HEK293T (cell line): ENCODE measurements around the gene DCHS2.

Experiments used
- CTCF ChIA-PET: fragments of 350-600 bp; formaldehyde crosslinking; extraction: SDS; loops from one replicate; lab custom pipeline; 2021; ENCODE audit warnings: antibody characterized with exemption, inconsistent platforms; lab: Yijun Ruan, JAX
- POLR2A ChIA-PET: fragments of 350-600 bp; formaldehyde crosslinking; extraction: SDS; loops from one replicate; lab custom pipeline; 2020; ENCODE audit warnings: antibody characterized with exemption, inconsistent platforms; lab: Yijun Ruan, JAX
- DNase-seq: peaks from one replicate; pipeline ENCODE4 v3.0.0; 2012; ENCODE audit warnings: mixed read lengths; ENCODE audit errors: extremely low spot score
- ARNT ChIP-seq: fragments of 450-650 bp; IDR thresholded peaks from 2 replicates; pipeline ENCODE4 v1.6.1; 2017; ENCODE audit warnings: mild to moderate bottlenecking
- BHLHE40 ChIP-seq: fragments of 450-650 bp; IDR thresholded peaks from 2 replicates; pipeline ENCODE4 v1.6.1; 2016; ENCODE audit warnings: mild to moderate bottlenecking, moderate library complexity, borderline replicate concordance
- CTBP1 ChIP-seq: fragments of 450-650 bp; IDR thresholded peaks from 2 replicates; pipeline ENCODE4 v1.6.1; 2016; ENCODE audit warnings: borderline replicate concordance
- ELF4 ChIP-seq: fragments of 450-650 bp; IDR thresholded peaks from 2 replicates; pipeline ENCODE4 v1.6.1; 2017; ENCODE audit warnings: antibody characterized with exemption
- FOXA1 ChIP-seq: fragments of 450-650 bp; IDR thresholded peaks from 2 replicates; pipeline ENCODE4 v1.6.1; 2016; ENCODE audit warnings: mild to moderate bottlenecking
- FOXK2 ChIP-seq: fragments of 450-650 bp; IDR thresholded peaks from 2 replicates; pipeline ENCODE4 v1.6.1; 2016; ENCODE audit warnings: mild to moderate bottlenecking
- FOXM1 ChIP-seq: fragments of 450-650 bp; IDR thresholded peaks from 2 replicates; pipeline ENCODE4 v1.6.1; 2017; ENCODE audit warnings: mild to moderate bottlenecking, borderline replicate concordance
- HDGF ChIP-seq: fragments of 450-650 bp; IDR thresholded peaks from 2 replicates; pipeline ENCODE4 v1.6.1; 2017; ENCODE audit warnings: antibody characterized with exemption, borderline replicate concordance
- L3MBTL2 ChIP-seq: fragments of 450-650 bp; conservative IDR thresholded peaks from 2 replicates; pipeline ENCODE4 v1.6.1; 2016; ENCODE audit warnings: mild to moderate bottlenecking
- LEF1 ChIP-seq: fragments of 450-650 bp; IDR thresholded peaks from 2 replicates; pipeline ENCODE4 v1.6.1; 2017; ENCODE audit warnings: mild to moderate bottlenecking, borderline replicate concordance
- NFRKB ChIP-seq: fragments of 450-650 bp; IDR thresholded peaks from 2 replicates; pipeline ENCODE4 v1.6.1; 2016; ENCODE audit warnings: mild to moderate bottlenecking, moderate library complexity
- PKNOX1 ChIP-seq: fragments of 450-650 bp; IDR thresholded peaks from 2 replicates; pipeline ENCODE4 v1.6.1; 2016
- SP1 ChIP-seq: fragments of 450-650 bp; IDR thresholded peaks from 2 replicates; pipeline ENCODE4 v1.6.1; 2017
- SUZ12 ChIP-seq: fragments of 450-650 bp; IDR thresholded peaks from 2 replicates; pipeline ENCODE4 v1.6.1; 2016; ENCODE audit warnings: mild to moderate bottlenecking
- TARDBP ChIP-seq: fragments of 450-650 bp; IDR thresholded peaks from 2 replicates; pipeline ENCODE4 v1.6.1; 2016
- ZNF384 ChIP-seq: fragments of 450-650 bp; IDR thresholded peaks from 2 replicates; pipeline ENCODE4 v1.6.1; 2016

DCHS2 gene

GRCh38 chr4:154467886-154468285 is 23.7 kb downstream of the DCHS2 start:
- DNase-seq = no peak
- ChIA-PET POLR2A (no interaction called here), CTCF (no interaction called here)
- TF ChIP-seq NFRKB (no peak), CTBP1 (no peak), TARDBP (no peak), PKNOX1 (no peak), FOXA1 (no peak), SUZ12 (no peak), SP1 (no peak), ARNT (no peak), FOXM1 (no peak), FOXK2 (no peak), HDGF (no peak), BHLHE40 (no peak), L3MBTL2 (no peak), ZNF384 (no peak), LEF1 (no peak), ELF4 (no peak)

GRCh38 chr4:154466336-154466735 is 25.3 kb downstream of the DCHS2 start:
- TF ChIP-seq ZNF384 = no peak
- TF ChIP-seq BHLHE40 = no peak
- no peak for TF ChIP-seq PKNOX1
- no peak for TF ChIP-seq CTBP1
- no peak for TF ChIP-seq NFRKB
- TF ChIP-seq LEF1 = no peak
- TF ChIP-seq SUZ12 = no peak
- DNase-seq = no peak
- ChIA-PET CTCF (no interaction called here), POLR2A (no interaction called here)

- ChIA-PET POLR2A (interaction anchor here (1.4 kb wide), 1 partner anchor 85 kb away, joined by 3 read pairs; no protein-coding TSS in a partner anchor), CTCF (no interaction called here)
- TF ChIP-seq ELF4 (no peak), ZNF384 (no peak), HDGF (no peak), NFRKB (no peak), ARNT (no peak), FOXK2 (no peak), L3MBTL2 (no peak), SUZ12 (no peak), FOXM1 (no peak), CTBP1 (no peak), SP1 (no peak), PKNOX1 (no peak), BHLHE40 (no peak)
- no peak for DNase-seq
Measured at GRCh38 chr4:154465085-154465484, 26.5 kb downstream of the DCHS2 start.

GRCh38 chr4:154464654-154465053 is 26.9 kb downstream of the DCHS2 start:
- ChIA-PET CTCF (interaction anchor here (1.1 kb wide), 1 partner anchor 42 kb away, joined by 3 read pairs; no protein-coding TSS in a partner anchor), POLR2A (interaction anchor here (1.4 kb wide), 1 partner anchor 85 kb away, joined by 3 read pairs; no protein-coding TSS in a partner anchor)
- TF ChIP-seq ZNF384 (no peak), FOXM1 (no peak)
- no peak for DNase-seq

GRCh38 chr4:154462081-154462810 is 29.4 kb downstream of the DCHS2 start:
- CTCF ChIA-PET = no interaction called here
- POLR2A ChIA-PET = no interaction called here
- no peak for DNase-seq
- TF ChIP-seq FOXA1 = no peak
- TF ChIP-seq L3MBTL2 = no peak
- TF ChIP-seq TARDBP = no peak
- no peak for TF ChIP-seq FOXK2
- no peak for TF ChIP-seq ELF4
- no peak for TF ChIP-seq SUZ12
- no peak for TF ChIP-seq CTBP1
- no peak for TF ChIP-seq SP1
- TF ChIP-seq PKNOX1 = no peak
- no peak for TF ChIP-seq FOXM1

- DNase-seq = no peak
- CTCF ChIA-PET = interaction anchor here (1.0 kb wide), 1 partner anchor 43 kb away, joined by 3 read pairs; no protein-coding TSS in a partner anchor
Measured at GRCh38 chr4:154457471-154457870, 34.1 kb downstream of the DCHS2 start.

More at GRCh38 chr4:154457471-154457870, 34.1 kb downstream of the DCHS2 start:
- TF ChIP-seq SP1 (no peak), CTBP1 (no peak), PKNOX1 (no peak), ZNF384 (no peak), NFRKB (no peak), BHLHE40 (no peak)
- POLR2A ChIA-PET = no interaction called here
